IMR-90 (cell line): Measurements from ENCODE around the gene OR51E1. TPM values are rescaled to one million over a fixed set of nuclear protein-coding genes. Genes with fewer than 3 reads are reported as not detected.

Experiments used
- ATAC-seq: fragments of 200-7000 bp; cut with Tn5 transposase; 2 replicates; pipeline ENCODE4 v1.9.1; 2020; ENCODE audit warnings: low read depth, mild to moderate bottlenecking, moderate library complexity
- BruUV-seq: library from RNA; stranded (reverse); fragments of 400-500 nt; replicated peaks from 2 replicates; lab custom pipeline; 2021; lab: Mats Ljungman, UMichigan
- CTCF ChIA-PET: fragments of 300-600 bp; formaldehyde crosslinking; extraction: SDS; loops from one replicate; lab custom pipeline; 2021; ENCODE audit warnings: antibody characterized with exemption; lab: Yijun Ruan, JAX
- POLR2A ChIA-PET: fragments of 300-600 bp; sonication (Branson Sonifier 250); formaldehyde crosslinking; loops from one replicate; lab custom pipeline; 2022; ENCODE audit warnings: antibody characterized with exemption; ENCODE audit not compliant: unreplicated experiment; lab: Charles Lee
- DNase-seq: peaks from one replicate; pipeline ENCODE4 v3.0.0; 2013
- H2AFZ ChIP-seq: replicated peaks from 2 replicates; pipeline ENCODE3; 2013; ENCODE audit warnings: low read length, mild to moderate bottlenecking; ENCODE audit not compliant: poor library complexity
- H2AK5ac ChIP-seq: 2 replicates; pipeline ENCODE4 v1.6.1; 2013; ENCODE audit warnings: low read depth, low read length, inconsistent platforms
- H2AK9ac ChIP-seq: replicated peaks from 2 replicates; pipeline ENCODE3; 2013; ENCODE audit warnings: mild to moderate bottlenecking, low read depth, low read length, moderate library complexity; ENCODE audit not compliant: poor library complexity
- H2BK120ac ChIP-seq: 2 replicates; pipeline ENCODE4 v1.6.1; 2013; ENCODE audit warnings: low read depth, low read length, inconsistent platforms
- H2BK15ac ChIP-seq: 3 replicates; pipeline ENCODE4 v1.6.1; 2013; ENCODE audit warnings: low read depth, low read length, inconsistent platforms
- H2BK20ac ChIP-seq: 2 replicates; pipeline ENCODE4 v1.6.1; 2013; ENCODE audit warnings: low read depth, mild to moderate bottlenecking, inconsistent platforms, low read length, moderate library complexity
- H2BK5ac ChIP-seq: 2 replicates; pipeline ENCODE4 v1.6.1; 2013; ENCODE audit warnings: mild to moderate bottlenecking, low read depth, low read length, inconsistent platforms; ENCODE audit not compliant: poor library complexity, severe bottlenecking
- H3K14ac ChIP-seq: replicated peaks from 2 replicates; pipeline ENCODE4 v1.6.1; 2013; ENCODE audit warnings: low read depth, low read length, inconsistent platforms
- H3K18ac ChIP-seq: 2 replicates; pipeline ENCODE4 v1.6.1; 2013; ENCODE audit warnings: low read depth, low read length, control low read depth
- H3K23ac ChIP-seq: 2 replicates; pipeline ENCODE4 v1.6.1; 2013; ENCODE audit warnings: low read depth, low read length, inconsistent platforms
- H3K27ac ChIP-seq: 2 replicates; pipeline ENCODE4 v1.5.1; 2013; ENCODE audit warnings: mild to moderate bottlenecking, control low read depth, low read length; ENCODE audit not compliant: insufficient read depth
- H3K27me3 ChIP-seq: 2 replicates; pipeline ENCODE4 v1.6.1; 2013; ENCODE audit warnings: low read length; ENCODE audit not compliant: control insufficient read depth, insufficient read depth
- H3K36me3 ChIP-seq: 2 replicates; pipeline ENCODE4 v1.6.1; 2013; ENCODE audit warnings: low read length, mixed read lengths; ENCODE audit not compliant: control insufficient read depth, insufficient read depth
- H3K4ac ChIP-seq: 2 replicates; pipeline ENCODE4 v1.6.1; 2013; ENCODE audit warnings: low read depth, low read length, inconsistent platforms
- H3K4me1 ChIP-seq: 2 replicates; pipeline ENCODE4 v1.6.1; 2013; ENCODE audit warnings: low read length, mixed read lengths; ENCODE audit not compliant: control insufficient read depth, insufficient read depth
- H3K4me2 ChIP-seq: 2 replicates; pipeline ENCODE4 v1.6.1; 2013; ENCODE audit warnings: low read depth, mild to moderate bottlenecking, control low read depth, low read length, moderate library complexity
- H3K4me3 ChIP-seq: 2 replicates; pipeline ENCODE4 v1.5.1; 2013; ENCODE audit warnings: low read depth, mild to moderate bottlenecking, control low read depth, low read length, moderate library complexity; ENCODE audit not compliant: insufficient read depth
- H3K56ac ChIP-seq: 2 replicates; pipeline ENCODE4 v1.6.1; 2013; ENCODE audit warnings: low read length, inconsistent platforms; ENCODE audit not compliant: insufficient read depth; ENCODE audit errors: extremely low read depth
- H3K79me1 ChIP-seq, 2 experiments: 2 replicates each; pipeline ENCODE4 v1.6.1; 2013; ENCODE audit warnings: low read length in 2 of 2, inconsistent platforms in 1 of 2, low read depth in 1 of 2
- H3K9ac ChIP-seq: 2 replicates; pipeline ENCODE4 v1.6.1; 2013; ENCODE audit warnings: low read depth, low read length, control low read depth
- H3K9me1 ChIP-seq: 2 replicates; pipeline ENCODE4 v1.6.1; 2013; ENCODE audit warnings: low read length, inconsistent platforms; ENCODE audit not compliant: insufficient read depth
- H3K9me3 ChIP-seq: 2 replicates; pipeline ENCODE4 v1.6.1; 2013; ENCODE audit warnings: low read length; ENCODE audit not compliant: control insufficient read depth, insufficient read depth
- H4K20me1 ChIP-seq: 2 replicates; pipeline ENCODE4 v1.6.1; 2013; ENCODE audit warnings: low read length, inconsistent platforms; ENCODE audit not compliant: insufficient read depth
- H4K5ac ChIP-seq: 2 replicates; pipeline ENCODE4 v1.6.1; 2013; ENCODE audit warnings: mild to moderate bottlenecking, low read depth, low read length, control low read depth
- H4K8ac ChIP-seq, 2 experiments: 2 replicates each; pipeline ENCODE4 v1.6.1; 2013; ENCODE audit warnings: low read depth in 2 of 2, low read length in 2 of 2, control low read depth in 1 of 2, inconsistent platforms in 1 of 2
- H4K91ac ChIP-seq: 2 replicates; pipeline ENCODE4 v1.6.1; 2013; ENCODE audit warnings: low read depth, low read length, inconsistent platforms; ENCODE audit not compliant: insufficient read depth
- CEBPB ChIP-seq: IDR thresholded peaks from 2 replicates; pipeline ENCODE4 v1.6.1; 2012; ENCODE audit warnings: low read depth, low read length, improper control_type of control experiment
- FOS ChIP-seq: fragments of 150-350 bp; IDR thresholded peaks from 2 replicates; pipeline ENCODE4 v1.6.1; 2016; ENCODE audit warnings: low read depth, low read length
- MAZ ChIP-seq: IDR thresholded peaks from 2 replicates; pipeline ENCODE4 v1.6.1; 2012; ENCODE audit warnings: low read depth, mild to moderate bottlenecking, low read length, improper control_type of control experiment, moderate library complexity, borderline replicate concordance
- NFE2L2 ChIP-seq: fragments of 150-350 bp; IDR thresholded peaks from 2 replicates; pipeline ENCODE4 v1.6.1; 2016; ENCODE audit warnings: low read depth, mild to moderate bottlenecking, low read length
- POLR2A ChIP-seq: IDR thresholded peaks from 2 replicates; pipeline ENCODE4 v1.6.1; 2012; ENCODE audit warnings: mild to moderate bottlenecking, low read depth, low read length
- RFX5 ChIP-seq: IDR thresholded peaks from 2 replicates; pipeline ENCODE4 v1.8.0; 2012; ENCODE audit warnings: low read depth, mild to moderate bottlenecking, low read length, moderate library complexity
- WGBS, 2 experiments: methylation state at CpG; one replicate each; pipeline versions ENCODE4 v1.1.5 to v1.1.7; 2013; ENCODE audit warnings: missing lambda C conversion rate in 2 of 2; ENCODE audit not compliant: insufficient read length in 1 of 2; ENCODE audit errors: extremely low coverage in 2 of 2; 5-methylcytosine and 5-hydroxymethylcytosine counted together
- dilution Hi-C: fragments of 300-500 bp; cut with HindIII; formaldehyde crosslinking; loops from one replicate; pipeline ENCODE4 v1.14.3; 2018; ENCODE audit warnings: low sequenced_read_pairs; ENCODE audit not compliant: unreplicated experiment
- in situ Hi-C: fragments of 300-500 bp; cut with MboI; formaldehyde crosslinking; loops from 3 replicates; pipeline ENCODE4 v1.14.3; 2019; ENCODE audit warnings: low sequenced_read_pairs, inconsistent platforms, mixed read lengths
- intact Hi-C: fragments of 100-400 bp; cut with micrococcal nuclease; formaldehyde crosslinking; loops from 2 replicates; pipeline ENCODE4 v1.10.0; 2022
- polyA plus RNA-seq, 3 experiments: library from polyadenylated mRNA; depleted of rRNA; stranded (reverse); fragments of >200 nt; gene quantifications; 2 replicates each; pipeline ENCODE4 v1.2.3, GENCODE V29; 2012; ENCODE audit warnings: low replicate concordance in 1 of 3
- total RNA-seq: library from RNA; depleted of rRNA; stranded (reverse); fragments of >200 nt; gene quantifications from 2 replicates; pipeline ENCODE4 v1.2.3, GENCODE V29; 2012
- TF ChIP-seq, protein P1 (sequence below): fragments of 150-350 bp; IDR thresholded peaks from 2 replicates; pipeline ENCODE4 v1.6.1; 2017; ENCODE audit warnings: mild to moderate bottlenecking, antibody characterized with exemption, low read length, low read depth

The OR51E1 gene
- total and polyA plus RNA-seq, 2 of the 4 experiments (the other 2 are of a cell fraction), result 0.02 TPM; not detected in 1

DNA sequence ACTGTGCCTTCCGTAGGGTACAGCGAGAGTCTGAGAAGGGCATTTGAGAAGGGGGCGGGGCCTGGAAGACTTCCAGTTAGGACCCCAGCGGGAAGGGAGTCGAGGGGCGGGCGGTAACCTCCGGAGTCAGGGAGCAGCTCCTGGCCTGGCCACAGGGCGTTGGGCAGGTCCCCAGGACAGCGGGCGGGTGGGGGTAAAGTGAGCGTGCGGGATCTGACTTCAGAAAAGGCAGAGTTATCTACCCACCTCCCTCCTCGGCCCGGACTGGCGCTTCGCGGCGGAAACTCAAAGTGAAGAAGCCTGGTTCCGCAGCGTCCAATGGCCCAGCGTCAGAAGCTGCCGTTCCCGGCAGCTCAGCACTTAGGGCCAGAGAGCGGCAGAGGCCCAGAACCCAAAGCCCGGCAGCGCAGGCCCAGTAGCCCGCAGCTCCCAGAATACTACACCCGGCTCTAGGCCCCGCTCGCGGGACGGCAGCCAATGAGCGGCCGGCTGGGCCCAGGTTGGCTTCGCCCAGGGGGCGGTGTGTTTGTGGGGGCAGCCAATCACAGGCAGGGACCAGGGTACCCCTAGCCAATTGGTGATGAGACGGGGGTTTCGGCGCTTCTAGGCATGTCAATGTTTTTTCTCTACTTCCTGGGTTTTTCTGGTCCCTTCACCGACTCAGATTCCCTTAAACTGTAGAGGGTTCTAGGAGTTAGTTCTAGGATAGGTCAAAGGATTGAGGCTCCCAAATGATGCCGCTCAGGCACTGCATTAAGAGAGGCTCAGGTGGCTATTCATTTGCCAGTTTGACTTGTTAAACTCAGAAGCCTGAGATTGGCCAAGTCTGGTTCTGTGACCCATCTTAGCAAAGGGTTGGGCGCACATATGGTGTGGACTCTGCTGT is 35.8 kb upstream of the OR51E1 start, which contains the start of gene TRIM68:
Gene TRIM68 (minus strand): TSS at position 451 of the 886 bp plus-strand sequence. CDS start 2,727 bp downstream, outside the sequence.
- DNase-seq (peak; percentile 95), ATAC-seq (peak; percentile 100)
- POLR2A ChIA-PET, result no interaction called here
- Histone ChIP-seq H2AFZ (peak within 1 kb of the TSS; percentile 93), H3K14ac (peak within 1 kb of the TSS; percentile 76), H3K4me2 (peak within 1 kb of the TSS; percentile 92), H3K9ac (peak within 1 kb of the TSS; percentile 77), H3K4ac (peak within 1 kb of the TSS; percentile 75), H4K20me1 (no peaks in the 10 kb centered on the region), H2BK15ac (no peak within 1 kb of the TSS), H2BK20ac (no peak within 1 kb of the TSS), H2AK5ac (no peak within 1 kb of the TSS), H3K9me1 (peaks cover 2% of the 10 kb centered on the region; the same call in 1 of the 2 replicates), H3K18ac (peak within 1 kb of the TSS; percentile 23), H3K36me3 (peaks cover 6% of the 10 kb centered on the region), H3K27ac (peak within 1 kb of the TSS; percentile 62), H2BK5ac (peak within 1 kb of the TSS; percentile 43), H3K27me3 (no peaks in the 10 kb centered on the region), H4K91ac (peak within 1 kb of the TSS; percentile 47; the same call in 1 of the 2 replicates), H3K4me3 (peak within 1 kb of the TSS; percentile 69), H4K8ac (peak within 1 kb of the TSS; percentile 95 to 97), H3K4me1 (peaks cover 7% of the 10 kb centered on the region), H4K5ac (peak within 1 kb of the TSS; percentile 94), H3K56ac (no peak within 1 kb of the TSS; the same call in 1 of the 2 replicates), H3K9me3 (no peaks in the 10 kb centered on the region), H3K79me1 (peaks cover 0 to 11% of the 10 kb centered on the region in 2 experiments), H3K23ac (peak within 1 kb of the TSS; percentile 71; the same call in 1 of the 2 replicates), H2AK9ac (no peak within 1 kb of the TSS), H2BK120ac (no peak within 1 kb of the TSS)
- peak; percentile 31; the same call in 1 of the 2 replicates for TF ChIP-seq FOS
- TF ChIP-seq POLR2A, result peak; percentile 62
- TF ChIP-seq CEBPB, result no peak
- peak; percentile 3; the same call in 1 of the 2 replicates for TF ChIP-seq MAZ
- TF ChIP-seq NFE2L2, result no peak
- TF ChIP-seq, protein P1, sequence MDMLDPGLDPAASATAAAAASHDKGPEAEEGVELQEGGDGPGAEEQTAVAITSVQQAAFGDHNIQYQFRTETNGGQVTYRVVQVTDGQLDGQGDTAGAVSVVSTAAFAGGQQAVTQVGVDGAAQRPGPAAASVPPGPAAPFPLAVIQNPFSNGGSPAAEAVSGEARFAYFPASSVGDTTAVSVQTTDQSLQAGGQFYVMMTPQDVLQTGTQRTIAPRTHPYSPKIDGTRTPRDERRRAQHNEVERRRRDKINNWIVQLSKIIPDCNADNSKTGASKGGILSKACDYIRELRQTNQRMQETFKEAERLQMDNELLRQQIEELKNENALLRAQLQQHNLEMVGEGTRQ, result no peak
- no peak for TF ChIP-seq RFX5
- intact Hi-C loops, result no loop called here
- in situ Hi-C loops, result no loop called here
- dilution Hi-C loops, result no loop called here
- WGBS, 2 experiments, result 4% methylated on average over 9 of the region's 43 CpGs; no CpG with 5 or more reads in 1 of the 2 experiments
- CTCF ChIA-PET, result interaction anchor here (1.6 to 2.0 kb wide), 2 partner anchors 29 to 420 kb away, joined by 6 to 7 read pairs; partner anchors contain the start of gene OR51D1
- BruUV-seq, result no TSS peak
